Endodermal cell (in vitro differentiated cells): ENCODE results near the gene SLC28A1. TPM values are rescaled to one million over a fixed set of nuclear protein-coding genes. Genes with fewer than 3 reads are reported as not detected.
"Not testable (repeated sequence)": the region's sequence is repeated elsewhere in the genome, so short reads cannot be mapped to it uniquely, and the experiment has no call there.

ENCODE experiments used
- DNase-seq: peaks from one replicate; pipeline ENCODE4 v3.0.0-alpha.2; 2017
- H3K27ac ChIP-seq: 2 replicates; pipeline ENCODE4 v1.5.1; 2013; ENCODE audit warnings: mild to moderate bottlenecking, low read depth, low read length, moderate library complexity
- H3K27me3 ChIP-seq: 2 replicates; pipeline ENCODE4 v1.6.1; 2013; ENCODE audit warnings: mild to moderate bottlenecking, low read length, moderate library complexity; ENCODE audit not compliant: insufficient read depth, control insufficient read depth, poor library complexity, severe bottlenecking
- H3K36me3 ChIP-seq: 2 replicates; pipeline ENCODE4 v1.7.0; 2013; ENCODE audit warnings: mild to moderate bottlenecking, low read length, moderate library complexity; ENCODE audit not compliant: control insufficient read depth, insufficient read depth
- H3K4me1 ChIP-seq: one replicate; pipeline ENCODE4 v1.7.0; 2013; ENCODE audit warnings: low read length; ENCODE audit not compliant: control insufficient read depth, insufficient read depth
- H3K4me3 ChIP-seq: 2 replicates; pipeline ENCODE4 v1.5.1; 2013; ENCODE audit warnings: mild to moderate bottlenecking, low read length, moderate library complexity
- H3K9ac ChIP-seq: 2 replicates; pipeline ENCODE4 v1.6.1; 2013; ENCODE audit warnings: mild to moderate bottlenecking, low read length, moderate library complexity; ENCODE audit not compliant: poor library complexity, severe bottlenecking; ENCODE audit errors: extremely low read depth
- H3K9me3 ChIP-seq: 2 replicates; pipeline ENCODE4 v1.6.1; 2013; ENCODE audit warnings: mild to moderate bottlenecking, low read length, moderate library complexity; ENCODE audit not compliant: control insufficient read depth
- H3K27ac Mint-ChIP-seq: 2 replicates; pipeline ENCODE4 v1.8.0; 2020; ENCODE audit warnings: mixed read lengths
- H3K27me3 Mint-ChIP-seq: 2 replicates; pipeline ENCODE4 v1.8.0; 2021; ENCODE audit warnings: mild to moderate bottlenecking, mixed read lengths; ENCODE audit not compliant: insufficient read depth
- H3K36me3 Mint-ChIP-seq: 2 replicates; pipeline ENCODE4 v1.8.0; 2020; ENCODE audit warnings: low read depth, mixed read lengths
- H3K4me1 Mint-ChIP-seq: 2 replicates; pipeline ENCODE4 v1.8.0; 2020; ENCODE audit warnings: mixed read lengths
- H3K4me3 Mint-ChIP-seq: 2 replicates; pipeline ENCODE4 v1.8.0; 2020; ENCODE audit warnings: mild to moderate bottlenecking, moderate library complexity, mixed read lengths
- H3K9me3 Mint-ChIP-seq: 2 replicates; pipeline ENCODE4 v1.8.0; 2020; ENCODE audit warnings: mild to moderate bottlenecking, mixed read lengths
- WGBS, 2 experiments: methylation state at CpG; one replicate each; pipeline versions ENCODE4 v1.1.5 to v1.1.7; 2013; ENCODE audit warnings: missing lambda C conversion rate in 2 of 2, mixed read lengths in 1 of 2; ENCODE audit not compliant: insufficient coverage in 1 of 2, insufficient read length in 1 of 2; 5-methylcytosine and 5-hydroxymethylcytosine counted together
- total RNA-seq, 2 donors: library from RNA; stranded (reverse); fragmentation: NEBNext Ultra II Directional in 1 of 2; extraction: Animal tissue kit (Norgen Biotek cat#: 25700) in 1 of 2; gene quantifications; 2 replicates in 1 of 2; 3 replicates in 1 of 2; pipeline ENCODE4 v1.2.1, GENCODE V29; 2021
- TF ChIP-seq, protein P1 (sequence below): fragments of 200-600 bp; sonication (generic); conservative IDR thresholded peaks from 2 replicates; pipeline ENCODE4 v1.5.0; 2021; ENCODE audit warnings: antibody characterized with exemption, mild to moderate bottlenecking

SLC28A1 gene
- total RNA-seq, 2 donors from 2014 or later, result not detected

DNA sequence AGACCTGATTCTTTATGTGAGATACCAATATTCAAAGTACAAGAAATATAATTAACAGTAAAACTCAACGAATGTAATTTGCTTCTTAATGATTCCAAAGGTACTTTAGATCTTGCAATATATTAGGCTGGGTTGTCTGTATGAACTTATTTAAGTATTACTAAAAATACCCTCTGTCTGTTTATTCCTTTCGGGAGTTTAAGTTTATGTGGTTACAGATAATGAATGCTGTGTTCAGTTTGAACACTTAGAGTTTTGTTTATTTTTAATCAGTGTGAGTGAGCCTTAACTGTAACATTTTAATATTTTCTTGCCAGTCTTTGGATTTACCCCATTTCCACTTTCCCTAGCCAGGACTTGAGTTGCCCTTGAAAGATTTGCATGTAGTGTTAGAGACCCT lies 100.7 kb downstream of the SLC28A1 start:
- no peaks in the 10 kb centered on the region for H3K36me3 ChIP-seq
- DNase-seq, result no peak
- H3K27me3 Mint-ChIP-seq, result peaks cover 52% of the 10 kb centered on the region
- 93% methylated on average over 2 of the region's 2 CpGs; no CpG with 5 or more reads in 1 of the 2 experiments for WGBS, 2 experiments
- H3K4me1 ChIP-seq, result no peaks in the 10 kb centered on the region
- no peak overlapping the region for H3K9ac ChIP-seq
- no peaks in the 10 kb centered on the region for H3K9me3 ChIP-seq
- H3K36me3 Mint-ChIP-seq, result no peaks in the 10 kb centered on the region
- TF ChIP-seq, protein P1, sequence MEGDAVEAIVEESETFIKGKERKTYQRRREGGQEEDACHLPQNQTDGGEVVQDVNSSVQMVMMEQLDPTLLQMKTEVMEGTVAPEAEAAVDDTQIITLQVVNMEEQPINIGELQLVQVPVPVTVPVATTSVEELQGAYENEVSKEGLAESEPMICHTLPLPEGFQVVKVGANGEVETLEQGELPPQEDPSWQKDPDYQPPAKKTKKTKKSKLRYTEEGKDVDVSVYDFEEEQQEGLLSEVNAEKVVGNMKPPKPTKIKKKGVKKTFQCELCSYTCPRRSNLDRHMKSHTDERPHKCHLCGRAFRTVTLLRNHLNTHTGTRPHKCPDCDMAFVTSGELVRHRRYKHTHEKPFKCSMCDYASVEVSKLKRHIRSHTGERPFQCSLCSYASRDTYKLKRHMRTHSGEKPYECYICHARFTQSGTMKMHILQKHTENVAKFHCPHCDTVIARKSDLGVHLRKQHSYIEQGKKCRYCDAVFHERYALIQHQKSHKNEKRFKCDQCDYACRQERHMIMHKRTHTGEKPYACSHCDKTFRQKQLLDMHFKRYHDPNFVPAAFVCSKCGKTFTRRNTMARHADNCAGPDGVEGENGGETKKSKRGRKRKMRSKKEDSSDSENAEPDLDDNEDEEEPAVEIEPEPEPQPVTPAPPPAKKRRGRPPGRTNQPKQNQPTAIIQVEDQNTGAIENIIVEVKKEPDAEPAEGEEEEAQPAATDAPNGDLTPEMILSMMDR, result no peak
- H3K27ac Mint-ChIP-seq, result no peak overlapping the region
- no peak overlapping the region for H3K27ac ChIP-seq
- peaks cover 24% of the 10 kb centered on the region for H3K4me1 Mint-ChIP-seq
- no peak overlapping the region for H3K4me3 ChIP-seq
- H3K27me3 ChIP-seq, result peaks cover 24% of the 10 kb centered on the region
- no peaks in the 10 kb centered on the region for H3K9me3 Mint-ChIP-seq
- H3K4me3 Mint-ChIP-seq, result no peak overlapping the region

DNA sequence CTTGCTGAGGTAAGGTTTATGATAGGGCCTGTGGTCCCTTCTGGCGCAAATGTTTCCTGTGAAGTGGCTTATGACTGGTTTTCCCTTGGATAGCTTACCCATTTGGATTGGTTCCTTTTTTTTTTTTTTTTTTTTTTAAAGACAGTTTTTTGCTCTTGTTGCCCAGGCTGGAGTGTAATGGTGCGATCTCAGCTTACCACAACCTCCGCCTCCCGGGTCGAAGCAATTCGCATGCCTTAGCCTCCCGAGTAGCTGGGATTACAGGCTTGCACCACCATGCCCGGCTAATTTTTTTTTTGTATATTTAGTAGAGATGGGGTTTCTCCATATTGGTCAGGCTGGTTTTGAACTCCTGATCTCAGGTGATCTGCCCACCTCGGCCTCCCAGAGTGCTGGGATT lies 102.9 kb downstream of the SLC28A1 start:
- H3K4me1 ChIP-seq, H3K9me3 Mint-ChIP-seq, H3K4me3 Mint-ChIP-seq, H3K9ac ChIP-seq, H3K27ac ChIP-seq, H3K27ac Mint-ChIP-seq, DNase-seq, H3K4me3 ChIP-seq, H3K9me3 ChIP-seq, H3K36me3 ChIP-seq, H3K36me3 Mint-ChIP-seq: not testable (repeated sequence)
- Mint-ChIP-seq H3K4me1 (peaks cover 27% of the 10 kb centered on the region), H3K27me3 (peaks cover 51% of the 10 kb centered on the region)
- peaks cover 18% of the 10 kb centered on the region for H3K27me3 ChIP-seq
- WGBS, 2 experiments, result 93 to 97% methylated on average over 5 to 9 of the region's 9 CpGs

DNA sequence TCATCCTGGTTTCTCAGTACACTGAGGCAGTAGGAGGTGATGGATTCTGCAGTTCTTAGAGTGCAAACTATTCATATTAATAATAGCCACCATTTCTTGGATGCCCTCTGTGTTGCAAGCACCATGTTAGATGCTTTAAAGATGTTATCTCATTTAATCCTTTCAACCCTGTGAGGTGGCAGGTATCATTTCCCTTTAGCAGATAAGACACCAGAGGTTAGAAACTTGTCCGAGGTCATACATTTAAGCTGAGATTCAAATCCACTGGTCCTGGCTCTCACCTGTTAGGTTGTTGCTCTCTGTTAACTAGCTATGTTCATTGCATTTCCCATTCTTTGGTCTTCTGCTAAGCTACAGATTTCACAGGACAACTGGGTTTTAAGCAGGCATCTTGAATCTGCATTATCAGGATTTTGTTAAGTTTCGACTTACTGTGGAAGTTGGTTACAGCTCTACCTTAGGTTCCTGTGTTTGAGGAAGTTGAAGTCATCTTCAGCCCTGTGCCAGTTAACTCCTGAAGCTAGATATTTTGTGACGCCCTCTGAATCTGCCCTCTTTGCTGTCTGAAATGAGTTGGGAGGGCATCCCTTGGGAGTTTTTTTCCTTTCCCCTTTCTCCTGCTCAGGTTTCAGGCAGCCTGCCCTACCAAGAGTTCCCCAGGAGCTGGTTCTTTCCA lies 103.6 kb downstream of the SLC28A1 start:
- TF ChIP-seq, protein P1, result no peak
- Mint-ChIP-seq H3K9me3 (no peaks in the 10 kb centered on the region), H3K36me3 (no peaks in the 10 kb centered on the region), H3K4me3 (no peak overlapping the region), H3K27ac (no peak overlapping the region), H3K27me3 (peaks cover 43% of the 10 kb centered on the region), H3K4me1 (peaks cover 20% of the 10 kb centered on the region)
- Histone ChIP-seq H3K4me3 (no peak overlapping the region), H3K4me1 (no peaks in the 10 kb centered on the region), H3K27me3 (peaks cover 11% of the 10 kb centered on the region), H3K9me3 (no peaks in the 10 kb centered on the region), H3K9ac (no peak overlapping the region), H3K36me3 (no peaks in the 10 kb centered on the region), H3K27ac (no peak overlapping the region)
- DNase-seq, result no peak
- 89 to 91% methylated on average over 3 of the region's 3 CpGs for WGBS, 2 experiments
